WTC11 (cell line): Measurements from ENCODE around the gene GSTT2B. TPM values are rescaled to one million over a fixed set of nuclear protein-coding genes. Genes with fewer than 3 reads are reported as not detected.

Experiments used
- ATAC-seq: fragments of 200-7000 bp; cut with Tn5 transposase; 2 replicates; pipeline ENCODE4 v1.10.0; 2021; ENCODE audit warnings: mild to moderate bottlenecking, moderate library complexity
- CTCF ChIA-PET: fragments of 300-600 bp; sonication (Branson Sonifier 250); formaldehyde crosslinking; loops from one replicate; lab custom pipeline; 2021; ENCODE audit warnings: antibody characterized with exemption; lab: Charles Lee
- POLR2A ChIA-PET: fragments of 350-600 bp; sonication (Branson Sonifier 250); formaldehyde crosslinking; loops from one replicate; lab custom pipeline; 2021; ENCODE audit warnings: antibody characterized with exemption; lab: Charles Lee
- DNase-seq: peaks from one replicate; pipeline ENCODE4 v3.0.0; 2021; ENCODE audit warnings: low spot score
- H3K27ac Mint-ChIP-seq: 2 replicates; pipeline ENCODE4 v1.8.0; 2021; ENCODE audit warnings: mixed read lengths
- H3K27me3 Mint-ChIP-seq: 2 replicates; pipeline ENCODE4 v1.8.0; 2021; ENCODE audit warnings: low read depth, mild to moderate bottlenecking, moderate library complexity, mixed read lengths
- H3K36me3 Mint-ChIP-seq: 2 replicates; pipeline ENCODE4 v1.8.0; 2021; ENCODE audit warnings: mixed read lengths
- H3K4me1 Mint-ChIP-seq: 2 replicates; pipeline ENCODE4 v1.8.0; 2022; ENCODE audit warnings: mixed read lengths
- H3K4me3 Mint-ChIP-seq: 2 replicates; pipeline ENCODE4 v1.8.0; 2021; ENCODE audit warnings: mild to moderate bottlenecking, moderate library complexity, mixed read lengths
- H3K9me3 Mint-ChIP-seq: 2 replicates; pipeline ENCODE4 v1.8.0; 2021; ENCODE audit warnings: mixed read lengths
- ATF3 ChIP-seq: sonication (generic); formaldehyde crosslinking; conservative IDR thresholded peaks from 2 replicates; pipeline ENCODE4 v1.8.1; 2022; ENCODE audit warnings: mild to moderate bottlenecking, missing genetic modification reagents
- ELF4 ChIP-seq: sonication (generic); formaldehyde crosslinking; IDR thresholded peaks from 2 replicates; pipeline ENCODE4 v1.8.1; 2022; ENCODE audit warnings: low read depth, mild to moderate bottlenecking, moderate library complexity, missing genetic modification reagents
- ESRRA ChIP-seq: sonication (generic); formaldehyde crosslinking; IDR thresholded peaks from 2 replicates; pipeline ENCODE4 v1.8.1; 2022; ENCODE audit warnings: mild to moderate bottlenecking, missing genetic modification reagents, borderline replicate concordance
- ETV6 ChIP-seq: sonication (generic); formaldehyde crosslinking; IDR thresholded peaks from 2 replicates; pipeline ENCODE4 v1.8.1; 2022; ENCODE audit warnings: mild to moderate bottlenecking, missing genetic modification reagents
- GABPB1 ChIP-seq: sonication (generic); formaldehyde crosslinking; IDR thresholded peaks from 2 replicates; pipeline ENCODE4 v1.8.1; 2023; ENCODE audit warnings: mild to moderate bottlenecking, missing genetic modification reagents
- KAT7 ChIP-seq: sonication (generic); formaldehyde crosslinking; IDR thresholded peaks from 2 replicates; pipeline ENCODE4 v1.8.1; 2023; ENCODE audit warnings: missing genetic modification reagents, mild to moderate bottlenecking, borderline replicate concordance
- NFATC4 ChIP-seq: fragments of 250-450 bp; sonication (Bioruptor Pico); IDR thresholded peaks from 2 replicates; pipeline ENCODE4 v1.9.0; 2021; ENCODE audit warnings: mild to moderate bottlenecking
- PRRX2 ChIP-seq: fragments of 250-450 bp; sonication (Bioruptor Pico); IDR thresholded peaks from 2 replicates; pipeline ENCODE4 v1.8.0; 2021; ENCODE audit warnings: mild to moderate bottlenecking
- RELA ChIP-seq: sonication (generic); formaldehyde crosslinking; IDR thresholded peaks from 2 replicates; pipeline ENCODE4 v1.8.1; 2022; ENCODE audit warnings: missing genetic modification reagents, mild to moderate bottlenecking, borderline replicate concordance
- SMAD4 ChIP-seq: sonication (generic); formaldehyde crosslinking; IDR thresholded peaks from 2 replicates; pipeline ENCODE4 v1.8.0; 2022; ENCODE audit warnings: mild to moderate bottlenecking, missing genetic modification reagents
- TP53 ChIP-seq: sonication (generic); formaldehyde crosslinking; IDR thresholded peaks from 2 replicates; pipeline ENCODE4 v1.8.1; 2023; ENCODE audit warnings: mild to moderate bottlenecking, missing genetic modification reagents
- USF2 ChIP-seq: sonication (generic); formaldehyde crosslinking; IDR thresholded peaks from 2 replicates; pipeline ENCODE4 v1.8.1; 2023; ENCODE audit warnings: mild to moderate bottlenecking, missing genetic modification reagents, moderate library complexity
- ZBTB21 ChIP-seq: sonication (generic); formaldehyde crosslinking; IDR thresholded peaks from 2 replicates; pipeline ENCODE4 v1.8.1; 2023; ENCODE audit warnings: mild to moderate bottlenecking, missing genetic modification reagents, borderline replicate concordance
- ZNF138 ChIP-seq: sonication (generic); formaldehyde crosslinking; conservative IDR thresholded peaks from 2 replicates; pipeline ENCODE4 v1.8.1; 2022; ENCODE audit warnings: mild to moderate bottlenecking, moderate library complexity, missing genetic modification reagents
- ZNF396 ChIP-seq: fragments of 250-450 bp; sonication (Bioruptor Pico); IDR thresholded peaks from 2 replicates; pipeline ENCODE4 v1.8.0; 2021; ENCODE audit warnings: mild to moderate bottlenecking, moderate library complexity, borderline replicate concordance
- ZNF425 ChIP-seq: fragments of 250-450 bp; sonication (Bioruptor Pico); conservative IDR thresholded peaks from 2 replicates; pipeline ENCODE4 v1.9.0; 2021; ENCODE audit warnings: mild to moderate bottlenecking
- ZNF512 ChIP-seq: sonication (generic); formaldehyde crosslinking; IDR thresholded peaks from 2 replicates; pipeline ENCODE4 v1.8.1; 2022; ENCODE audit warnings: missing genetic modification reagents, borderline replicate concordance
- ZNF532 ChIP-seq: fragments of 250-450 bp; sonication (Bioruptor Pico); IDR thresholded peaks from 2 replicates; pipeline ENCODE4 v1.9.0; 2021; ENCODE audit warnings: mild to moderate bottlenecking, borderline replicate concordance
- total RNA-seq: library from RNA; stranded (reverse); gene quantifications from 3 replicates; pipeline ENCODE4 v1.2.3, GENCODE V29; 2021
- TF ChIP-seq, protein P1 (sequence below): sonication (generic); formaldehyde crosslinking; IDR thresholded peaks from 2 replicates; pipeline ENCODE4 v1.8.1; 2022; ENCODE audit warnings: low read depth, missing genetic modification reagents, borderline replicate concordance
- TF ChIP-seq, protein P2 (sequence below): fragments of 250-450 bp; sonication (Bioruptor Pico); IDR thresholded peaks from 2 replicates; pipeline ENCODE4 v1.8.0; 2021; ENCODE audit warnings: mild to moderate bottlenecking

Gene GSTT2B
- total RNA-seq, 1 experiment from 2014 or later: 16.6 TPM

GRCh38 chr22:23909296-23909898, 51.6 kb downstream of the GSTT2B start:
- ATAC-seq (no peak), DNase-seq (no peak)
- ChIA-PET CTCF (interaction anchor here (1.5 to 2.0 kb wide), 2 partner anchors 15 to 20 kb away, joined by 7 to 17 read pairs; partner anchors contain the start of gene MIF), POLR2A (no interaction called here)
- Mint-ChIP-seq H3K9me3 (peaks cover 33% of the 10 kb centered on the region), H3K27me3 (peaks cover 46% of the 10 kb centered on the region), H3K4me3 (no peak overlapping the region), H3K27ac (no peak overlapping the region), H3K4me1 (peaks cover 47% of the 10 kb centered on the region), H3K36me3 (peaks cover 16% of the 10 kb centered on the region)
- TF ChIP-seq USF2 (CRISPR knock-in tag): no peak
- no peak for TF ChIP-seq KAT7
- TF ChIP-seq ETV6: no peak
- TF ChIP-seq ZNF532 (CRISPR knock-in tag): no peak
- TF ChIP-seq SMAD4: no peak
- TF ChIP-seq GABPB1 (CRISPR knock-in tag): no peak
- no peak for TF ChIP-seq TP53 (CRISPR knock-in tag)
- TF ChIP-seq, protein P1, sequence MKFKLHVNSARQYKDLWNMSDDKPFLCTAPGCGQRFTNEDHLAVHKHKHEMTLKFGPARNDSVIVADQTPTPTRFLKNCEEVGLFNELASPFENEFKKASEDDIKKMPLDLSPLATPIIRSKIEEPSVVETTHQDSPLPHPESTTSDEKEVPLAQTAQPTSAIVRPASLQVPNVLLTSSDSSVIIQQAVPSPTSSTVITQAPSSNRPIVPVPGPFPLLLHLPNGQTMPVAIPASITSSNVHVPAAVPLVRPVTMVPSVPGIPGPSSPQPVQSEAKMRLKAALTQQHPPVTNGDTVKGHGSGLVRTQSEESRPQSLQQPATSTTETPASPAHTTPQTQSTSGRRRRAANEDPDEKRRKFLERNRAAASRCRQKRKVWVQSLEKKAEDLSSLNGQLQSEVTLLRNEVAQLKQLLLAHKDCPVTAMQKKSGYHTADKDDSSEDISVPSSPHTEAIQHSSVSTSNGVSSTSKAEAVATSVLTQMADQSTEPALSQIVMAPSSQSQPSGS (CRISPR knock-in tag): no peak
- no peak for TF ChIP-seq PRRX2 (CRISPR knock-in tag)
- no peak for TF ChIP-seq RELA (CRISPR knock-in tag)
- TF ChIP-seq ZNF425: no peak
- no peak for TF ChIP-seq ZNF396 (CRISPR knock-in tag)
- no peak for TF ChIP-seq ATF3 (CRISPR knock-in tag)
- TF ChIP-seq ELF4: no peak
- TF ChIP-seq, protein P2, sequence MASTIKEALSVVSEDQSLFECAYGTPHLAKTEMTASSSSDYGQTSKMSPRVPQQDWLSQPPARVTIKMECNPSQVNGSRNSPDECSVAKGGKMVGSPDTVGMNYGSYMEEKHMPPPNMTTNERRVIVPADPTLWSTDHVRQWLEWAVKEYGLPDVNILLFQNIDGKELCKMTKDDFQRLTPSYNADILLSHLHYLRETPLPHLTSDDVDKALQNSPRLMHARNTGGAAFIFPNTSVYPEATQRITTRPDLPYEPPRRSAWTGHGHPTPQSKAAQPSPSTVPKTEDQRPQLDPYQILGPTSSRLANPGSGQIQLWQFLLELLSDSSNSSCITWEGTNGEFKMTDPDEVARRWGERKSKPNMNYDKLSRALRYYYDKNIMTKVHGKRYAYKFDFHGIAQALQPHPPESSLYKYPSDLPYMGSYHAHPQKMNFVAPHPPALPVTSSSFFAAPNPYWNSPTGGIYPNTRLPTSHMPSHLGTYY (CRISPR knock-in tag): no peak
- TF ChIP-seq ZNF138: no peak
- TF ChIP-seq NFATC4 (CRISPR knock-in tag): no peak
- no peak for TF ChIP-seq ESRRA (CRISPR knock-in tag)
- no peak for TF ChIP-seq ZNF512 (CRISPR knock-in tag)
- no peak for TF ChIP-seq ZBTB21
